ENCODE results near the gene VCL. TPM values are rescaled to one million over a fixed set of nuclear protein-coding genes. Genes with fewer than 3 reads are reported as not detected.

The VCL gene
- polyA plus RNA-seq, 1 donor from 2014 or later, result 11.2 TPM

GRCh38 chr10:73979809-73980433 is 18.0 kb upstream of the VCL start:
- TF ChIP-seq EZH2 (IDR thresholded peaks at IDR 0.05; ENCODE audit: borderline replicate concordance, insufficient read depth, low read length, poor library complexity, severe bottlenecking) (no peak), POLR2AphosphoS5 (IDR thresholded peaks at IDR 0.05) (no peak), TAF1 (IDR thresholded peaks at IDR 0.05; ENCODE audit: low read depth) (no peak), EP300 (conservative IDR thresholded peaks at IDR 0.05; ENCODE audit: poor library complexity, severe bottlenecking) (no peak), SMC3 (conservative IDR thresholded peaks at IDR 0.05; ENCODE audit: poor library complexity) (no peak), RAD21 (conservative IDR thresholded peaks at IDR 0.05) (no peak), REST (IDR thresholded peaks at IDR 0.05; ENCODE audit: borderline replicate concordance) (no peak), CTCF (IDR thresholded peaks at IDR 0.05; ENCODE audit: poor library complexity, severe bottlenecking) (no peak), MXI1 (conservative IDR thresholded peaks at IDR 0.05; ENCODE audit: poor library complexity, severe bottlenecking) (no peak)
- Histone ChIP-seq H3K9me2 (ENCODE audit: insufficient read depth, low read length) (no peaks in the 10 kb centered on the region), H3K9ac (ENCODE audit: low read length) (no peak overlapping the region), H3K36me3 (ENCODE audit: insufficient read depth, low read length) (no peaks in the 10 kb centered on the region), H3K27ac (ENCODE audit: low read length) (no peak overlapping the region), H3K4me3 (ENCODE audit: low read length) (no peak overlapping the region), H3K79me2 (replicated peaks; ENCODE audit: insufficient read depth, low read length) (no peaks in the 10 kb centered on the region), H2AFZ (ENCODE audit: low read depth, low read length) (no peak overlapping the region), H3F3A (ENCODE audit: insufficient read depth, low read length, poor library complexity, severe bottlenecking) (no peaks in the 10 kb centered on the region), H4K20me1 (ENCODE audit: insufficient read depth) (no peaks in the 10 kb centered on the region), H3K27me3 (ENCODE audit: insufficient read depth, low read depth, low read length) (no peaks in the 10 kb centered on the region), H3K4me2 (ENCODE audit: low read length) (no peak overlapping the region), H3K9me3 (ENCODE audit: low read length) (no peaks in the 10 kb centered on the region)

- no peak for TF ChIP-seq REST (IDR thresholded peaks at IDR 0.05; ENCODE audit: borderline replicate concordance)
- TF ChIP-seq CTCF (IDR thresholded peaks at IDR 0.05; ENCODE audit: poor library complexity, severe bottlenecking), result no peak
- no peak for TF ChIP-seq POLR2AphosphoS5 (IDR thresholded peaks at IDR 0.05)
- no peak for TF ChIP-seq MXI1 (conservative IDR thresholded peaks at IDR 0.05; ENCODE audit: poor library complexity, severe bottlenecking)
- no peak for TF ChIP-seq TAF1 (IDR thresholded peaks at IDR 0.05; ENCODE audit: low read depth)
- no peak for TF ChIP-seq EP300 (conservative IDR thresholded peaks at IDR 0.05; ENCODE audit: poor library complexity, severe bottlenecking)
- no peak for TF ChIP-seq SMC3 (conservative IDR thresholded peaks at IDR 0.05; ENCODE audit: poor library complexity)
- TF ChIP-seq RAD21 (conservative IDR thresholded peaks at IDR 0.05), result no peak
- TF ChIP-seq EZH2 (IDR thresholded peaks at IDR 0.05; ENCODE audit: borderline replicate concordance, insufficient read depth, low read length, poor library complexity, severe bottlenecking), result no peak
- Histone ChIP-seq H3K27me3 (ENCODE audit: insufficient read depth, low read depth, low read length) (no peaks in the 10 kb centered on the region), H3K9me3 (ENCODE audit: low read length) (no peaks in the 10 kb centered on the region), H3K4me3 (ENCODE audit: low read length) (no peak overlapping the region), H4K20me1 (ENCODE audit: insufficient read depth) (no peaks in the 10 kb centered on the region), H3F3A (ENCODE audit: insufficient read depth, low read length, poor library complexity, severe bottlenecking) (no peaks in the 10 kb centered on the region), H3K27ac (ENCODE audit: low read length) (no peak overlapping the region), H2AFZ (ENCODE audit: low read depth, low read length) (no peak overlapping the region), H3K36me3 (ENCODE audit: insufficient read depth, low read length) (no peaks in the 10 kb centered on the region), H3K79me2 (replicated peaks; ENCODE audit: insufficient read depth, low read length) (no peaks in the 10 kb centered on the region), H3K9me2 (ENCODE audit: insufficient read depth, low read length) (no peaks in the 10 kb centered on the region), H3K9ac (ENCODE audit: low read length) (no peak overlapping the region), H3K4me2 (ENCODE audit: low read length) (no peak overlapping the region)
These were observed 16.1 kb upstream of the VCL start for GRCh38 chr10:73981812-73982211.
